H1 (cell line): Measurements from ENCODE around the gene RRAS2. TPM values are rescaled to one million over a fixed set of nuclear protein-coding genes. Genes with fewer than 3 reads are reported as not detected.

ENCODE experiments used
- CHD7 ChIP-seq: fragments of 300-600 bp; sonication (generic); IDR thresholded peaks from 2 replicates; pipeline ENCODE4 v1.7.1; 2012; ENCODE audit warnings: low read length, moderate library complexity, mild to moderate bottlenecking, inconsistent platforms; ENCODE audit not compliant: insufficient replicate concordance
- EP300 ChIP-seq, 2 experiments: IDR thresholded peaks; 1 replicate in 1 of 2; 2 replicates in 1 of 2; pipeline ENCODE4 v1.6.1; 2011 to 2012; ENCODE audit warnings: low read depth in 2 of 2, low read length in 2 of 2, mild to moderate bottlenecking in 2 of 2, borderline replicate concordance in 1 of 2, inconsistent platforms in 1 of 2, moderate library complexity in 1 of 2
- EZH2 ChIP-seq: fragments of 200-600 bp; sonication (generic); IDR thresholded peaks from 2 replicates; pipeline ENCODE4 v1.7.1; 2012; ENCODE audit warnings: low read depth, mild to moderate bottlenecking, moderate library complexity, low read length, inconsistent platforms; ENCODE audit not compliant: severe bottlenecking
- KDM5A ChIP-seq: fragments of 200-600 bp; IDR thresholded peaks from 2 replicates; pipeline ENCODE4 v1.7.1; 2012; ENCODE audit warnings: mild to moderate bottlenecking, low read length, inconsistent platforms, mixed read lengths
- NRF1 ChIP-seq: IDR thresholded peaks from 2 replicates; pipeline ENCODE4 v1.6.1; 2011; ENCODE audit warnings: mild to moderate bottlenecking, low read depth, low read length, improper control_type of control experiment
- PHF8 ChIP-seq: fragments of 200-600 bp; sonication (generic); conservative IDR thresholded peaks from 2 replicates; pipeline ENCODE4 v1.7.1; 2012; ENCODE audit warnings: low read depth, mild to moderate bottlenecking, inconsistent platforms, low read length, moderate library complexity
- TAF1 ChIP-seq: IDR thresholded peaks from 2 replicates; pipeline ENCODE4 v1.6.1; 2011; ENCODE audit warnings: mild to moderate bottlenecking, low read depth, low read length
- YY1 ChIP-seq: IDR thresholded peaks from 2 replicates; pipeline ENCODE4 v1.6.1; 2011; ENCODE audit warnings: low read depth, mild to moderate bottlenecking, low read length
- polyA plus RNA-seq, 7 experiments: library from polyadenylated mRNA; depleted of rRNA in 3 of 7; stranded (reverse) in 5 of 7; unstranded in 2 of 7; fragments of >200 nt in 5 of 7; fragments of 200-250 nt in 2 of 7; gene quantifications; 1 replicate in 5 of 7; 2 replicates in 1 of 7; 4 replicates in 1 of 7; pipeline versions ENCODE4 v1.2.1 to v1.2.3, GENCODE V29; 2011 to 2013; ENCODE audit warnings: missing spikeins in 2 of 7, mixed read lengths in 2 of 7
- total RNA-seq: library from RNA; stranded (reverse); fragmentation: NEBNext Ultra II Directional; extraction: Animal tissue kit (Norgen Biotek cat#: 25700); gene quantifications from 2 replicates; pipeline ENCODE4 v1.2.1, GENCODE V29; 2021
- TF ChIP-seq, protein P1 (sequence below), 3 experiments: IDR thresholded peaks; 1 replicate in 2 of 3; 2 replicates in 1 of 3; pipeline versions ENCODE4 v1.5.1 to v1.6.1; 2011; ENCODE audit warnings: low read length in 3 of 3, mild to moderate bottlenecking in 3 of 3, inconsistent platforms in 2 of 3, low read depth in 1 of 3, moderate library complexity in 1 of 3; ENCODE audit not compliant: insufficient read depth in 1 of 3; ENCODE audit errors: control extremely low read depth in 1 of 3

The RRAS2 gene
- total and polyA plus RNA-seq, 2 of the 8 experiments (the other 6 are each of a cell fraction or from before 2014, with no cell fraction given) = 72.3 to 234 TPM

GRCh38 chr11:14393129-14393528, 34.1 kb upstream of the RRAS2 start (continued):
- TF ChIP-seq CHD7 (no peak), EP300 (IDR thresholded peaks at IDR 0.05; ENCODE audit: borderline replicate concordance in 1 of 2, low read depth in 2 of 2, low read length in 2 of 2) (no peak), KDM5A (no peak), NRF1 (no peak), YY1 (no peak), EZH2 (no peak), TAF1 (no peak), PHF8 (no peak)
- TF ChIP-seq, protein P1, sequence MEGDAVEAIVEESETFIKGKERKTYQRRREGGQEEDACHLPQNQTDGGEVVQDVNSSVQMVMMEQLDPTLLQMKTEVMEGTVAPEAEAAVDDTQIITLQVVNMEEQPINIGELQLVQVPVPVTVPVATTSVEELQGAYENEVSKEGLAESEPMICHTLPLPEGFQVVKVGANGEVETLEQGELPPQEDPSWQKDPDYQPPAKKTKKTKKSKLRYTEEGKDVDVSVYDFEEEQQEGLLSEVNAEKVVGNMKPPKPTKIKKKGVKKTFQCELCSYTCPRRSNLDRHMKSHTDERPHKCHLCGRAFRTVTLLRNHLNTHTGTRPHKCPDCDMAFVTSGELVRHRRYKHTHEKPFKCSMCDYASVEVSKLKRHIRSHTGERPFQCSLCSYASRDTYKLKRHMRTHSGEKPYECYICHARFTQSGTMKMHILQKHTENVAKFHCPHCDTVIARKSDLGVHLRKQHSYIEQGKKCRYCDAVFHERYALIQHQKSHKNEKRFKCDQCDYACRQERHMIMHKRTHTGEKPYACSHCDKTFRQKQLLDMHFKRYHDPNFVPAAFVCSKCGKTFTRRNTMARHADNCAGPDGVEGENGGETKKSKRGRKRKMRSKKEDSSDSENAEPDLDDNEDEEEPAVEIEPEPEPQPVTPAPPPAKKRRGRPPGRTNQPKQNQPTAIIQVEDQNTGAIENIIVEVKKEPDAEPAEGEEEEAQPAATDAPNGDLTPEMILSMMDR (IDR thresholded peaks at IDR 0.05; ENCODE audit: control extremely low read depth in 1 of 3, insufficient read depth in 1 of 3, low read depth in 1 of 3, low read length in 3 of 3) = no peak
